ENCODE results near the gene ZBTB46. TPM values are rescaled to one million over a fixed set of nuclear protein-coding genes. Genes with fewer than 3 reads are reported as not detected.
A peak's percentile ranks its signal among the peaks of the same experiment; 100 is the strongest.

The ZBTB46 gene
- total RNA-seq, 1 donor from 2014 or later, result 20.5 TPM

DNA sequence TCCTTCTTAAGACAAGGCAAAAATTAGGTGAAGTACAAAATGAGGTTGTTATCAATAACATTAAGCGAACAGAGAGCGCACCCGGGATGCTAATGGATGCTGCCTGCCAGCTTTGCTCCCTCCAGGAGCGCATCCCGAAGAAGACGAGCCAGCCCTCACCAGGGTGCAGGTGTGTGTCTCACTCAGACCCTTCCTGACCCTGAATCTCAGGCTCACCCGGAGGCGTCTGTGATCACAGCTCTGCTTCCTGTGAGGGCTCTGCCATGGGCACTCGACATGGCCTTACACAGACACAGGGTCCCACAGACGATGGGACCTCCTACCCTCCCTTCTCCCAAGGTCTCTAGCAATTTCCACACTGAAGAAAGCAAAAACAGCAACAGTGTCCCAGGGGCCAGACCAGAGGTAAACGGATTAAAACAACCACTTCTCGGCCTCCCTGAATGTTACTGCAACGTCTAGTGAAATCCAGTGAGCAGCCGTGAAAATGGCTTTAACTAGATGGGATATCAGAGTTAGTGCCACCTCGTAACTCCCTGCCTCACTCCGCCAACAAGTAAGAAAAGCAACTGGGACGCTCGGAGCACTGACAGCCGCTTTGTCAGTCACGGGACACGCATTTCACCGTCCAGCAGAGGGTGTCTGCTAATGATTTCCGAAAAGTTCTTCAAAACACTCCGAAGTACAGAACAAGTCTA, 11.7 kb downstream of the ZBTB46 start:
- Mint-ChIP-seq H3K36me3 (ENCODE audit: unreplicated experiment) (peaks cover 3% of the 10 kb centered on the region), H3K27ac (ENCODE audit: unreplicated experiment) (peak overlapping the region; percentile 61), H3K4me3 (ENCODE audit: unreplicated experiment) (peak overlapping the region; percentile 3), H3K27me3 (ENCODE audit: unreplicated experiment) (no peaks in the 10 kb centered on the region), H3K4me1 (ENCODE audit: unreplicated experiment) (peaks cover 21% of the 10 kb centered on the region), H3K9me3 (ENCODE audit: unreplicated experiment) (no peaks in the 10 kb centered on the region)
- peak; percentile 48 for TF ChIP-seq CTCF (IDR thresholded peaks at IDR 0.05)
- no peak for DNase-seq (ENCODE audit: extremely low spot score, unreplicated experiment)

GRCh38 chr20:63815615-63816253, 15.3 kb downstream of the ZBTB46 start:
- no peaks in the 10 kb centered on the region for H3K27me3 Mint-ChIP-seq (ENCODE audit: unreplicated experiment)
- peaks cover 14% of the 10 kb centered on the region for H3K4me1 Mint-ChIP-seq (ENCODE audit: unreplicated experiment)
- H3K9me3 Mint-ChIP-seq (ENCODE audit: unreplicated experiment), result no peaks in the 10 kb centered on the region
- H3K36me3 Mint-ChIP-seq (ENCODE audit: unreplicated experiment), result no peaks in the 10 kb centered on the region
- DNase-seq (ENCODE audit: extremely low spot score, unreplicated experiment), result no peak
- TF ChIP-seq CTCF (IDR thresholded peaks at IDR 0.05), result no peak
- H3K4me3 Mint-ChIP-seq (ENCODE audit: unreplicated experiment), result no peak overlapping the region
- H3K27ac Mint-ChIP-seq (ENCODE audit: unreplicated experiment), result no peak overlapping the region

DNA sequence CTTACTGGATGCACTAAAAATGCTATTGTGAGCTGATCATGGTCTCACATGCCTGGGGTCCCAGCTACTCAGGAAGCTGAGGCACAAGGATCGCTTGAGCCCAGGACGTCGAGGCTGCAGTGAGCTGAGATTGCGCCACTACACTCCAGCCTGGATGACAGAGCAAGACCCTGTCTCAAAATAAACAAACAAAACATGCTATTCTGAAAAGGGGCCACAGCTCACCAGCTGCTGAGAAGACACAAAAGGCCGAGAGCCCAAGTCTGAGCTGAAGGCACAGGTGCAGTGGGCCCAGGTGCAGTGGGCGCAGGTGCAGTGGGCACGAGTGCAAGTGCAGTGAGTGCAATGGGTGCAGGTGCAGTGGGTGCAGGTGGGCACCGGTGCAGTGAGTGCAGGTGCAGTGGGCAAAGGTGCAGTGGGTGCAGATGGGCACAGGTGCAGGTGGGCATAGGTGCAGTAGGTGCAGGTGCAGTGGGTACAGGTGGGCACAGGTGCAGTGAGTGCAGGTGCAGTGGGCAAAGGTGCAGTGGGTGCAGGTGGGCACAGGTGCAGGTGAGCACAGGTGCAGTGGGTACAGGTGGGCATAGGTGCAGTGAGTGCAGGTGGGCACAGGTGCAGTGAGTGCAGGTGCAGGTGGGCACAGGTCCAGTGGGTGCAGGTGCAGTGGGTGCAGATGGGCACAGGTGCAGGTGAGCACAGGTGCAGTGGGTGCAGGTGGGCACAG, 16.0 kb downstream of the ZBTB46 start:
- Mint-ChIP-seq H3K4me3 (ENCODE audit: unreplicated experiment) (no peak overlapping the region), H3K27ac (ENCODE audit: unreplicated experiment) (no peak overlapping the region)

DNA sequence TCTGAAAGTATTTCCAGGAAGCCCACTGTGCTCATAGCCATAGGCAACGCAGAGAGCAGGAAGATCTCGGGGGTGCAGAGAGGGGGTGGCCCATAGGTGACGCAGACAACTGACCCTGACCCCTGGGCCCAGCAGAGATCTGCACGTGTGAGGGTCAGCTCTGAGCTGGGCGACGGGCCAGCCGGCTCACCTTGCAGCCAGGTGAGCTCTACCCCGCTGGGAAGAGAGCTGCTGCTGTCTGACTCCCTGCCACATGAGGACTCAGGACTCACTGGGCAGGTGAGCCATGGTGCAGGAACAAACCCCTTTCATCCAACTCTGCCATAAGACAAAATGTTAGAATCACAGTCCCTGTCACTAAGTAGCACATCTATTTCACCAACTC, 19.6 kb downstream of the ZBTB46 start:
- no peak overlapping the region for H3K27ac Mint-ChIP-seq (ENCODE audit: unreplicated experiment)

More for the DNA sequence above, 16.0 kb downstream of the ZBTB46 start:
- Mint-ChIP-seq H3K27me3 (ENCODE audit: unreplicated experiment) (no peaks in the 10 kb centered on the region), H3K9me3 (ENCODE audit: unreplicated experiment) (no peaks in the 10 kb centered on the region), H3K36me3 (ENCODE audit: unreplicated experiment) (no peaks in the 10 kb centered on the region), H3K4me1 (ENCODE audit: unreplicated experiment) (peaks cover 13% of the 10 kb centered on the region)
- no peak for TF ChIP-seq CTCF (IDR thresholded peaks at IDR 0.05)
- no peak for DNase-seq (ENCODE audit: extremely low spot score, unreplicated experiment)

More for the DNA sequence above, 19.6 kb downstream of the ZBTB46 start:
- DNase-seq (ENCODE audit: extremely low spot score, unreplicated experiment), result no peak
- Mint-ChIP-seq H3K4me1 (ENCODE audit: unreplicated experiment) (peaks cover 3% of the 10 kb centered on the region), H3K27me3 (ENCODE audit: unreplicated experiment) (no peaks in the 10 kb centered on the region), H3K9me3 (ENCODE audit: unreplicated experiment) (no peaks in the 10 kb centered on the region), H3K36me3 (ENCODE audit: unreplicated experiment) (no peaks in the 10 kb centered on the region), H3K4me3 (ENCODE audit: unreplicated experiment) (no peak overlapping the region)
- no peak for TF ChIP-seq CTCF (IDR thresholded peaks at IDR 0.05)
